ENCODE results near the gene EMP1.

DNA sequence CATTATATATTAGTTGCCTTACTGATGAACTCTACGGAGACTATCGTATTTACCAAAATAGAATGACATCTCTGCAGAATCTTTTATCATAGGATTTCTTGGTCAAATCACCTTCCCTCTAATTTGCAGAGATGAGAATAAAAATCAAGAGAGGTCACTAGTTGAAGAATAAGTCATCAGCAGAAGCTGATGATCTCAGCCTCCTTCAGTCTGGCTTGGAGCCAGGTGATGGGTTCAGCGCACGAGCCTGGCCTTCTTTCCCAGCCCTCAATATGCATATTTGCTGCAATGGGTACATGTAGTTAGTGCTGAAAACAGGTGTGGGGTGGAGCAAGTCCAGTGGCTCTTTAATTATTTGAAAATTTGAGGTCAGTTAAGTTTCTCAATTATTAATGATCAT is 19.2 kb upstream of the EMP1 start:
- TF ChIP-seq, protein P1, sequence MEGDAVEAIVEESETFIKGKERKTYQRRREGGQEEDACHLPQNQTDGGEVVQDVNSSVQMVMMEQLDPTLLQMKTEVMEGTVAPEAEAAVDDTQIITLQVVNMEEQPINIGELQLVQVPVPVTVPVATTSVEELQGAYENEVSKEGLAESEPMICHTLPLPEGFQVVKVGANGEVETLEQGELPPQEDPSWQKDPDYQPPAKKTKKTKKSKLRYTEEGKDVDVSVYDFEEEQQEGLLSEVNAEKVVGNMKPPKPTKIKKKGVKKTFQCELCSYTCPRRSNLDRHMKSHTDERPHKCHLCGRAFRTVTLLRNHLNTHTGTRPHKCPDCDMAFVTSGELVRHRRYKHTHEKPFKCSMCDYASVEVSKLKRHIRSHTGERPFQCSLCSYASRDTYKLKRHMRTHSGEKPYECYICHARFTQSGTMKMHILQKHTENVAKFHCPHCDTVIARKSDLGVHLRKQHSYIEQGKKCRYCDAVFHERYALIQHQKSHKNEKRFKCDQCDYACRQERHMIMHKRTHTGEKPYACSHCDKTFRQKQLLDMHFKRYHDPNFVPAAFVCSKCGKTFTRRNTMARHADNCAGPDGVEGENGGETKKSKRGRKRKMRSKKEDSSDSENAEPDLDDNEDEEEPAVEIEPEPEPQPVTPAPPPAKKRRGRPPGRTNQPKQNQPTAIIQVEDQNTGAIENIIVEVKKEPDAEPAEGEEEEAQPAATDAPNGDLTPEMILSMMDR (IDR thresholded peaks at IDR 0.05) = no peak
- TF ChIP-seq EP300 (IDR thresholded peaks at IDR 0.05) = no peak

Measured in ovary (tissue), 3 donors.